H4 (cell line): ENCODE measurements around the gene ZNF674. TPM values are rescaled to one million over a fixed set of nuclear protein-coding genes. Genes with fewer than 3 reads are reported as not detected.
"Not testable (repeated sequence)": the region's sequence is repeated elsewhere in the genome, so short reads cannot be mapped to it uniquely, and the experiment has no call there.

Experiments
- DNase-seq: peaks from one replicate; pipeline ENCODE4 v3.0.0-alpha.2; 2015; ENCODE audit warnings: low spot score
- total RNA-seq: library from RNA; depleted of rRNA; stranded (reverse); fragments of >200 nt; shearing (Covaris generic); gene quantifications from 2 replicates; pipeline ENCODE4 v1.2.3, GENCODE V29; 2014; rRNA removed

ZNF674 gene
- total RNA-seq, 1 experiment from 2014 or later: 3.5 TPM

GRCh38 chrX:46465203-46465602 is 80.0 kb downstream of the ZNF674 start:
- no peak for DNase-seq

DNA sequence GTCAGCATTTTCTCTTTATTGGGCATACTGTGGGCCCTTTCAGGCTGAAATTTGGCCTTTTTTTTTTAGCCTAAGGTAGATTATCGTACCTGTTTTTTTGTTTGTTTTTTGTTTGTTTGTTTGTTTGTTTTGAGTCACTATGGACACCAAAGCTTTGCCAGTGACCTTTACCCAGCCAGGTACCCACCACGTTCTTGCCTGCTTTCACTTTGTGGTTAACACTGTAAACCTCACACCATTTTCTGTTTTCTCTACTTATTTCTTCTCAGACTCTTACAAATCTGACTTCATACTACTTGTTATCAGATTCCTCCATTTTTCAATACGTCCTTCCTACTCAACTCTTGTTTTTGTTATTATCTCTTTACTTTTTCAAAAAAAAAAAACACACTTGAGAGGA is 81.5 kb downstream of the ZNF674 start:
- no peak for DNase-seq

DNA sequence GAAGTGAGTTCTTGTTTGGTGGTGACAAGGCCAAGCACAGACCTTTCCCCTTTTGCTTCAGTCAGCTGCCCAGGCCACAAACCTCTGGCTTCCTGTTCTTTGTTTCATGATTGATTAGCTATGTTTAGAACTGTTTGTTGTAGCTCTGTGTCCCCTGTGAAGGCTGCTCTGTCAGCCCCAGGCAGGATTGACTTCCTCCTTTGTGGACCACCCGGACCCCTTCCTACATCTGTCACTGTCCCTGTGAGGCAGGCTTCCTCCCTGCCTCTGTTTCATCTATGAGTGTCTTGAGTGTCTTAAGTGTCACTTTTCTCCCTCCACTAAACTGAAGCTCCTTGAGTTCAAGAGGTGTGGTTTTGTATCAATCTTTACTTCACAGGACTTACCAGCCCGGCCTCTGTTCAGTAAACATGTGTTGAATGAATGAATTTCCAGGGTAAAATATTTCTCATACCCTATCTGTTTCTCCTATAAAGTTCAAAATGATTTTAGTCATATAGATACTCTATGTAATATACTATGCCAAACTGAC is 83.5 kb downstream of the ZNF674 start:
- DNase-seq: no peak

DNA sequence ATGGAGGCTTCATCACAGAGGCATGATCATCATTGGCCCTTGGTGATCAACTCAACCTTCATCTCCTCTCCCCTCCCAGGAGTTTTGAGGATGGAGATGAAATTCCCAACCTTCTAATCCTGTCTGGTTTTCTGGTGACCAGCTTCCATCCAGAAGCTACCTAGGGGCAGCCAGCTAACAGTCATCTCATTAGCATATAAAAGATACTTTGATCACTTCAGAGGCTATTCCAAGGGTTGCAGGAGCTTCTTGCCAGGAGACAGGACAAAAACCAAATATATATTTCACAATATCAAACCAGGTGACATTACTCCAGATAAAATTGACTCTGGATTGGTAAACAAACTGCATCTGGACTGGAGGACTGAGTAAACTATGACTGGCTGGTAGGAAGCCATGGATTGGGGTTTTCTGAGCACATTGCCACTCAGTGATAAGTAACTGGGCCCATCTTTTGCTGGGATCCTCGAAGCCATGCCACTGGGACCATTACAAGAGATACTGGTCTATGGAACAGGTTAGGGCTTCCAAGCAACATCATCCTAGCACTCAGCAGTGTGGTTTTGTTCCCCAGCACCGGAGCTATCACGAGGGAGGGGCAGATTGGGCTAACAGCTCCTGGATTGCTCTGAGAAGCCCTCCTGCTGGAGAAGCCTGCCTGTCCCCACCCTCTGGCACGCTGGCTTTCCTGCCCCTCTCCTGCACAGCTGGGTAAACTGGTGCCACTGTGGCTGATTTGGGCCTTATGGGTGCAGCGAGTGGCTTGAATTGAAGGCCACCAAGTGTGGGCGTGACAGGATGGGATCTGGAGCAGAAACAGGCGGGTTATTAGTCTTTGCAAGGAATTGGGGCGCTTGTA is 84.2 kb downstream of the ZNF674 start:
- not testable (repeated sequence) for DNase-seq

DNA sequence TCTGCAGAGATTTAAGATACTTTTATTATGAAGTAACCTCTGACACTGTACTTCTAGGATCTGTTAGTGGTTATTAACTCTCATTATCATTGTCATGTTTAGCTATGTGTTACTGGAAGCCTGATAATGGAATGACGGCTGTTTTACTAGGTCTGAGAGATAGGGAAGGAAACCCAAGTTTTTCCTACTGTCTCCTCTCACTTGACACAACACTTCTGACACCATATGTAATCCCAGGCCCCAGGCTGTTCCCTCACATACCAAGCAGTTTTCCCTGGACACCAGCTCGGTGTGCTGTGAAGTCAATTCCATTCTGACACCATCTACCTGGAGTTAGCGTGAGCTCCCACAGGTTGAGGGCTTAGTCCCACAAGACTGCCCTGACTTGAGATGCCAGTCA is 85.6 kb downstream of the ZNF674 start:
- DNase-seq: no peak

GRCh38 chrX:46456125-46456922 is 88.9 kb downstream of the ZNF674 start:
- no peak for DNase-seq

Other genes with a start within 250 kb of the ZNF674 start
- 0.80 and 2.2 TPM in 2 replicates for gene CHST7, start 28.3 kb upstream of the ZNF674 start, total RNA-seq
- 4.2 and 5.9 TPM in 2 replicates for gene SLC9A7, start 213.7 kb upstream of the ZNF674 start, total RNA-seq